HG03060 (cell line): ENCODE data around the gene CIC.

Experiments
- ATAC-seq: cut with Tn5 transposase; IDR thresholded peaks from one replicate; pipeline ENCODE4 v1.9.1; 2021; ENCODE audit warnings: low read depth, moderate number of reproducible peaks; ENCODE audit not compliant: unreplicated experiment

The CIC gene

GRCh38 chr19:42268704-42269477, at the start of gene CIC:
CIC (plus strand) TSS chr19:42269252; CDS start chr19:42271784, 2,532 bp downstream.
- peak; percentile 66 for ATAC-seq

- ATAC-seq = peak; percentile 45
These were observed 49.0 kb upstream of the CIC start, which contains the start of gene ZNF526 for GRCh38 chr19:42219812-42220750. ZNF526 (plus strand) TSS chr19:42220312; CDS start chr19:42224404, 4,092 bp downstream.

- ATAC-seq = no peak
These were observed 48.3 kb upstream of the CIC start for GRCh38 chr19:42220751-42221097.

GRCh38 chr19:42224940-42225717, 43.9 kb upstream of the CIC start:
- ATAC-seq = no peak

- ATAC-seq = no peak
These were observed 43.2 kb upstream of the CIC start for GRCh38 chr19:42225718-42226292.

- ATAC-seq = no peak
These were observed 42.2 kb upstream of the CIC start for GRCh38 chr19:42226886-42227285.

- ATAC-seq = no peak
These were observed 40.4 kb upstream of the CIC start for GRCh38 chr19:42228641-42229040.

GRCh38 chr19:42229301-42229854, 39.7 kb upstream of the CIC start:
- ATAC-seq = no peak

GRCh38 chr19:42229855-42230351, 39.1 kb upstream of the CIC start:
- ATAC-seq = no peak

- ATAC-seq = no peak
These were observed 38.5 kb upstream of the CIC start for GRCh38 chr19:42230571-42230970.

GRCh38 chr19:42232435-42232834, 36.6 kb upstream of the CIC start:
- no peak for ATAC-seq

GRCh38 chr19:42233106-42233505, 35.9 kb upstream of the CIC start:
- no peak for ATAC-seq

GRCh38 chr19:42233678-42234292, 35.3 kb upstream of the CIC start:
- no peak for ATAC-seq

- ATAC-seq = no peak
These were observed 34.7 kb upstream of the CIC start for GRCh38 chr19:42234364-42234763.

- ATAC-seq = no peak
These were observed 33.9 kb upstream of the CIC start for GRCh38 chr19:42235181-42235580.

GRCh38 chr19:42239544-42240220, 29.4 kb upstream of the CIC start:
- ATAC-seq = no peak

- ATAC-seq = no peak
These were observed 27.8 kb upstream of the CIC start for GRCh38 chr19:42241279-42241678.

GRCh38 chr19:42242069-42242511, 27.0 kb upstream of the CIC start:
- ATAC-seq = no peak
